GM19395 (cell line): ENCODE measurements around the gene EAF1.
"Not testable (repeated sequence)": the region's sequence is repeated elsewhere in the genome, so short reads cannot be mapped to it uniquely, and the experiment has no call there.

Experiments used
- ATAC-seq: cut with Tn5 transposase; IDR thresholded peaks from one replicate; pipeline ENCODE4 v1.9.1; 2021; ENCODE audit warnings: mild to moderate bottlenecking, moderate library complexity; ENCODE audit not compliant: unreplicated experiment

The EAF1 gene

DNA sequence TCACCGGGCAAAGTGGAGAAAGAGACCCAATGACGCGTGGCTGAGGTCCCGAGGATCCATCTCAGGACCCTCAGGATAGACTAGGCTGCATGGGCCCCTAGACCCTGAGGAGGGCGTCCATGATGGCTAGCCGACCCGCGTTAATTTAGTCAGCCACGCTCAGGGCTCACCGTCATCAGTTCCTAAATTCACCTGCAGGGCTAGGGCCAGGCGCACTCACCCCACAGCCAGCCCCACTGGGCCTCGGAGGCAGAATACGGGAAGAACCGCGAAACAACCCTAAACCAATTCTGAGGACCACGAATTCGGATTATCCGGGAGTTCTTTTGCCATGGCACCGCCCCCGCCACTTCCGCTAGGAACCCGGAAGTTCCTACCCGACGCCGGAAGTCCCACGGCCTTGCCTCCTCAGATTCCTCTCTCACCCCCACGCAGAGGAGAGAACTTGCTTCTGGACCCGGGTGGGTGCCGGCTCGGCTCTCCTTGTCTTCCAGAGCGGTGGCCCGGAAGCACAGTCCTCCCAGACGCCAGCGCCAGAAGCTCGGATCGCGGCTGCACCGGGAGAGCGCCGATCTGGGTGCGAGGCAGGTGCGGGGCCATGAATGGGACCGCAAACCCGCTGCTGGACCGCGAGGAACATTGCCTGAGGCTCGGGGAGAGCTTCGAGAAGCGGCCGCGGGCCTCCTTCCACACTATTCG lies at the start of gene EAF1, which contains the start of gene METTL6:
TSS of gene EAF1 (plus strand) at position 417 of the 699 bp plus-strand sequence. CDS start at position 599, 182 bp downstream.
TSS of gene METTL6 (minus strand) at position 363 of the 699 bp plus-strand sequence. CDS start 1,033 bp downstream, outside the sequence.
- ATAC-seq, result peak; percentile 94

DNA sequence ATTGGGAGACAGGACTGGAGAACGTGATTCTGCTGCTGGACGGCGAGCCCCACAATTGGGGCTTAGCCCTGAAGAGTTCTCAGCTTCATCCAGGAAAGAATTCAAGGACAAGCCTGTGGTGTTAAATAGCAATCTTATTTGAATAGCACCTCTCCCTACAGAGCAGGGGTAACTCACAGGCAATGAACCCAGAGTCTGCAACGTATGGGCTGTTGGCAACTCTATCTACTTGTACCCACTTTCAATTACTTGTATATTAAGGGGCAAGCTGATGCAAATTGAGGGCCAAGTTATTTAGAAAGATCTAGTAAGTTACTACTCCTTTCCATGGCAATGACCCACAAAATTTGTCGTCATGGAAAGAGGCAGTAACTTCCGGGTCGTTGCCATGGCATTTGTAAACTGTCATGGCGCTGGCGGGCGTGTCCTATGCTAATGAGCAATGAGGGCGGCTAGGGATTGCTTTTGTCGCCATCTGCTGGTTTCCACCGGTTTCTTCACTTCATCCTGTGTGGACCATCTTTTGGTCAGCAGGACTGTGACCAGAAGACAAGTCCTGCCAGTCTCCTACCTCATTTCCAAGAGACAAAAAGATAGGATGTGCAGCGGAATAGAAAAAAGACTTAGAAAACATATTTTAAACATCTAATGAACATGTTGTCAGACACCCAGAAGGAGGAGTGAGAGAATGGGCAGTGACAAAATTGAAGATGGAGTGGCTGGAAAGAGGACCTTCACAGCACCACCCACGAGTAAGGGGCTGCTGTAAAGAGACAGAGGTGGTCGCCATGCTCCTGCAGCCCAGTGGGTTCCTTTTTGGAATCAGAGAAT lies 49.2 kb upstream of the EAF1 start:
- peak; percentile 96 for ATAC-seq

DNA sequence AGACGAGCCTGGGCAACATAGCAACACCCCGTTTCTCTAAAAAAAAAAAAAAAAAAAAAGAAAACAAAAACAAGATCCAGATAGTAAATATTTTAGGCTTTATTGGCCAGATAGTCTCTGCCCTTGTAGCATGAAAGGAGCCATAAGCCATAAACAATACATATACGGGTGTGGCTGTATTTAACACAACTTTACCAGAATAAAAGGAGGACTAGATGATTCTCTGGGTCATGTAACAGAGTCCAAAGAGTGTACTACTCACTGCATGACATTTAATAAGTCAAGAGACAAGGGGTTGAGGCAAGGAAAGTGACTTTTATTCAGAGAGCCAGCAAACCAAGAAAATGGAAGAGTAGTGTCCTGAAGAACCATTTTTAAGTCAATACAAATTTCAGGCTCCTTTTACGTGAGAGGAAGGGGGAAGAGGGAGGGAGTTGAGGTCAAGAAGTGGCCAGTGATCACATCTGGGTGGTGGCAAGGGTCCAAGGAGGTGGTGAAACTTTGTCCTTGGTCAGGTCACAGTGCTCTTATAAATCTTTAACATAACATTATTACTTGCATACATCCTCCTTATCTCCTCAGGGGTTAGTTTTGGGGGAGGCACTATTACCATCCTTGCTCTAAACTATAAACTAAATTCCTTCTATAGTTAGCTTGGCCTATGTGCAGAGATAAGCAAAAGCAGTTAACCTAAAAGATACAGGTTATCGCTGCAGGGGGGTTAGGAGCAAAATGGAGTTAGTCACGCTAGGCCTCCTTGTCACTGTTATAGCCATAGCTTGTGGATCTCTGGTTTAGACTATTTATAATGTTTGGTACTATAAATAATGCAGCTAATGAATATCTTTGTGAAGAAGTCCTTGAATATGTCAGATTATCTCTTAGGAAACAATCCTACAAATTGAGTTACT lies 46.2 kb upstream of the EAF1 start:
- no peak for ATAC-seq

DNA sequence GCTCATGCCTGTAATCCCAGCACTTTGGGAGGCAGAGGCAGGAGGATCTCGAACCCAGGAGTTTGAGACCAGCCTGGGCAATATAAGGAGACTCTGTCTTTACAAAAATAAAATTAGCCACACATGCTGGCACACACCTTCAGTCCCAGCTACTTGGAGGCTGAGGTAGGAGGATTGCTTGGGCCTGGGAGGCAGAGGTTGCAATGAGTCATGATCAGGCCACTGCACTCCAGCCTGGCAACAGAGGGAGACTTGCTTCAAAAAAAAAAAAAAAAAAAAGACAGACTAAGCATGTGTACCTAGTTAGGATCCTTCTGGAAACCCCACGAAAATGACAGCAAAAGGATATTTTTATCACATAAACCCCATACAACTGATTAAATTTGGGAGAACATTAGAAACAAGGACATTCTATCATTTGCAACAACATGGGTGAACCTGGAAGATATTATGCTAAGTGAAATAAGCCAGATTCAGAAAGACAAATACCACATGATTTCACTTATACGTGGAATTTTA lies 44.9 kb upstream of the EAF1 start:
- no peak for ATAC-seq

DNA sequence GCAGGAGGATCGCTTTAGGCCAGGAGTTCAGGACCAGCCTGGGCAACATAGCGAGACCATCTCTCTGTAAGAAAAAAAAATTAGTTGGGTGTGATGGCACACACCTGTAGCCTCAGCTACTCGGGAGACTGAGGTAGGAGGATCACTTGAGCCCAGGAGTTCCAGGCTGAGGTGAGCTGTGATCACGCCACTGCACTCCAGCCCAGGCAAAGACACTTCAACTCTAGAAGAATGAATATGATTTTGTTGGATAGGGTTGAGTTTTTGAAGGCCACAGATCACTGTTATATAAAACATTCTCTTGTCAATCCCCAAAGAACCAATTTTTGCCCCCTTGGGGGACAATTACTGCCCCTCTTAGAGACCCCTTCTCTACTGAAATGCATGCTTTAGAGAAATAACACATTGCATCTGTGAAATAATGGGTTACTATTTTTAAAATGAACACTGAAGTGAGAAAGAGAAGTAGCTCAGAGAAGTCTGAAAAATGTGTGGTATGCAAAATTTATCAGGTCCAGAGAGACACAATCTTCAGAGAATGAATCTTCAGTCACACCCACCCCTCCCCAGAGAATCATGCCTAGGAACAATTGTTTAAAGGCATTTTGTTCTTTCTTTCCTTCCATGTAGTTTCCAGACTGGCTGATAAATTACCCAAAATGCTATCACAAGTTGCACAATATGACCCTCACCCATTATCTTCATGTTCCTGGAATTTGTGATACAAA lies 42.7 kb upstream of the EAF1 start:
- peak; percentile 90 for ATAC-seq

- ATAC-seq, result peak; percentile 18
Measured at GRCh38 chr3:15385238-15385695, 42.1 kb upstream of the EAF1 start.

DNA sequence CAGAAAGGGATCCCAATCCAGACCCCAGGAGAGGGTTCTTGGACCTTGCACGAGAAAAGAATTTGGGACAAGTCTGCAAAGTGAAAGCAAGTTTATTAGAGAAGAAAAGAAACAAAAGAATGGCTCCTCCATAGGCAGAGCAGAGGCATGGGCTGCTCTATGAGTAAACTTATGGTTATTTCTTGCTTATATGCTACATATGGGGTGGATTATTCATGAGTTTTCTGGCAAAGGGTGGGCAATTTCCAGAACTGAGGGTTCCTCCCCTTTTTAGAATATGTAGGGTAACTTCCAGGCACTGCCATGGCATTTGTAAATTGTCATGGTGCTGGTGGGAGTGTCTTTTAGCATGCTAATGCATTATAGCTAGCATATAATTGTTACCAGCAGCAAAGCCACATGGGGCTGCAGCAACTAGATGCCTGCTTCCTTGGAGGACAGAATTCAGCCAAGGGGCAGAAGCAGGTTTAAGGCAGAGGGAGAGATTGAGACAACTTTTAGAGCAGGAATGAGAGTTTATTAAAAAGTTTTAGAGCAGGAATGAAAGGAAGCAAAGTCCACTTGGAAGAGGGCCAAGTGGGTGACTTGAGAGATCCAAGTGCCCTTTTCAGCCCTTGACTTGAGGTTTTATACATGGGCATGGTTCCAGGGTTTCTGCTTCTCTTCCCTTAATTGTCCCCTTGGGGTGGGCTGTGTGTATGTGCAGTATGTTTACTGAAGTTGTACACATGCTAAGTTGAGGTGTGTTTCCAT lies 41.3 kb upstream of the EAF1 start:
- no peak for ATAC-seq

DNA sequence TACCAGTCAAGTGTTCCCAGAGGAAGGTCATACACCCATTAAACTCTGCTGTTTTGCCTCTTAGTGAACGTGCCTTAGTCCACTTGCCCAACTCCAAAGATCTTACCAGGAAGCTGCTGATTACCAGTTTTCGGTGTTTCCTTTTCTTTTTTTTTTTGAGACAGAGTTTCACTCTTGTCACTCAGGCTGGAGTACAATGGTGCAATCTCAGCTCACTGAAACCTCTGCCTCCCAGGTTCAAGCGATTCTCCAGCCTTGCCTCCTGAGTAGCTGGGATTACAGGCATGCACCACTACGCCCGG lies 40.8 kb upstream of the EAF1 start:
- ATAC-seq, result not testable (repeated sequence)

GRCh38 chr3:15387171-15387581 lies 40.2 kb upstream of the EAF1 start:
- no peak for ATAC-seq

DNA sequence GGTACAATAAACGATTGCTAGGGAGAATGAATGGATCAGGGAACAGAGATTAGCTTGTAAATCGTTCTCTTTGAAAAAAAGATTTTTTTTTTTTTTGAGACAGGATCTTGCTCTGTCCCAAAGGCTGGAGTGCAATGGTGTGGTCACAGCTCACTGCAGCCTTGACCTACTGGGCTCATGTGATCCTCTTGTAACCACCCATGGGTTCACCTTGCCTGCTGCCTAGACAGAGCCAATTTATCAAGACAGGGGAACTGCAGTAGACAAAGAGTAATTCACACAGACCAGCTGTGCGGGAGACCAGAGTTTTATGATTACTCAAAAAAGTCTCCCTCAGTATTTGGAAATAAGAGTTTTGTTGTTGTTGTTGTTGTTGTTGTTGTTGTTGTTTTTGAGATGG lies 39.7 kb upstream of the EAF1 start:
- ATAC-seq, result no peak

GRCh38 chr3:15388335-15388734 lies 39.1 kb upstream of the EAF1 start:
- not testable (repeated sequence) for ATAC-seq

DNA sequence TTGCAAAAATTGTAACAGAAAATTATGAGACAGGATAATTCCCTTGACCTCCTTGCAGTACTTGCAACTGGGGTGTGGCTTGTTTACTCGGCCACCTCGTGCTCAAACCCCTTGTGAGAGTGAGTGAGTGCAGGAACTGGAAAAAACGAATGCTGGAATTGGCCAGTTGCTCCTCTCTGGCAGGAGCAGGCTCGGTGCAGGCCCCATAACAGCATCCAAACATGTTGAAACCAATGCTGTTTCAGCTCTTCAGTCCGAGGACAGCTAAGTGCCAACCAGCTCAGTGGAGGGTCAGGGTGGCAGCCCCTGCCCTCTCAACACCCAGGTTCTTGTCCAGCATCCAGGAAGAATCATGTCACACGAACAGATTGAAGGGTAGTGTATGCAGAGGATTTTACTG lies 36.9 kb upstream of the EAF1 start:
- no peak for ATAC-seq

- ATAC-seq, result no peak
Measured at GRCh38 chr3:15391007-15391406, 36.4 kb upstream of the EAF1 start.

- not testable (repeated sequence) for ATAC-seq
Measured at GRCh38 chr3:15393252-15393651, 34.1 kb upstream of the EAF1 start.

DNA sequence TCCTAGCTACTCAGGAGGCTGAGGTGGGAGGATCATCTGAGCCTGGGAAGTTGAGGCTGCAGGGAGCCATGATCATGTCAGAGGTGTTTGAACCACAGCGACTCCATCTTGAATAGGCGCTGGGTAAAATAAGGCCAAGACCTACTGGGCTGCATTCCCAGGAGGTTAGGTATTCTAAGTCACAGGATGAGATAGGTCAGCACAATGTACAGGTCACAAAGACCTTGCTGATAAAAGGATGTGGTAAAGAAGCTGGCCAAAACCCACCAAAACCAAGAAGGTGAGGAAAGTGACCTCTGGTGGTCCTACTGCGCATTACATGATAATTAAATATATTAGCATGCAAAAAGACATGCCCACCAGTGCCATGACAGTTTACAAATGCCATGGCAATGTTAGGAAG lies 28.7 kb upstream of the EAF1 start:
- ATAC-seq, result not testable (repeated sequence)

GRCh38 chr3:15399970-15400369 lies 27.4 kb upstream of the EAF1 start:
- no peak for ATAC-seq

DNA sequence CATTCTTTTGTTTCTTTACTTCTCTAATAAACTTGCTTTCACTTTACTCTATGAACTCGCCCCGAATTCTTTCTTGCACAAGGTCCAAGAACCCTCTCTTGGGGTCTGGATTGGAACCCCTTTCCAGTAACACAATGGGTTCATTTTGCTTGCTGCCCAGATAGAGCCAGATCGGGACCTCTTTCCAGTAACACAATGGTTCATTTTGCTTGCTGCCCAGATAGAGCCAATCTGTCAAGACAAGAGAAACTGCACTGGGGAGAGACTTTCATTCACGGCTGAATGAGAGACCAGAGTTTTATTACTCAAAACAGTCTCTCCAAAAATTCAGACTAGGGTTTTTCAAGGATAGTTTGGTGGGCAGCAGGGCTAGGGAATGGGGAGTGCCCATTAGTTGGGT lies 25.5 kb upstream of the EAF1 start:
- ATAC-seq, result no peak

GRCh38 chr3:15403495-15403894 lies 23.9 kb upstream of the EAF1 start:
- ATAC-seq, result no peak

DNA sequence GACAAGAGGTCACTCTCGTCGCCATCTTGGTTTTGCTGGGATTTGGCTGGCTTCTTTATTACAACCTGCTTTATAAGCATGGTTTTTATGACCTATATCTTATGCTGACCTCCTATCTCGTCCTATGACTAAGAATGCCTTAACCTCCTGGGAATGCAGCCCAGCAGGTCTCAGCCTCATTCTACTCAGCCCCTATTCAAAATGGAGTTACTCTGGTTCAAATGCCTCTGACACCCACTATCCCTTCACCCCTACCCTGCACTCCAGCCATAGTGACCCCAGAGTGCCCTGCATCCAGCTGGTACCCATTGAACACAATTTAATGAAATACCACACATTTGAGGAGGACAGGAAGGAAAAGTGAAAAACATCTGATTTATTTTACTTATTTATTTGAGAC lies 23.4 kb upstream of the EAF1 start:
- ATAC-seq, result no peak
